Prostate gland (tissue), 2 donors: ENCODE results near the gene KRTAP16-1. TPM values are rescaled to one million over a fixed set of nuclear protein-coding genes. Genes with fewer than 3 reads are reported as not detected.
A peak's percentile ranks its signal among the peaks of the same experiment; 100 is the strongest.

Source experiments
- DNase-seq: peaks from one replicate; pipeline ENCODE4 v3.0.0-alpha.2; 2019; ENCODE audit warnings: low spot score
- H3K27ac ChIP-seq, 2 donors: fragments of 200-600 bp; sonication (generic); 2 replicates each; pipeline ENCODE4 v1.5.1; 2017 to 2019
- H3K27me3 ChIP-seq: fragments of 200-600 bp; sonication (generic); replicated peaks from 2 replicates; pipeline ENCODE4 v1.5.1; 2019; ENCODE audit not compliant: insufficient read depth
- H3K36me3 ChIP-seq, 2 donors: fragments of 200-600 bp; sonication (generic); 1 replicate in 1 of 2; 2 replicates in 1 of 2; pipeline versions ENCODE4 v1.5.1 to v1.8.1; 2017 to 2019
- H3K4me1 ChIP-seq: fragments of 200-600 bp; sonication (generic); replicated peaks from 2 replicates; pipeline ENCODE4 v1.5.1; 2019
- H3K4me3 ChIP-seq, 2 donors: fragments of 200-600 bp; sonication (generic); 2 replicates each; pipeline ENCODE4 v1.5.1; 2017 to 2019
- H3K9me3 ChIP-seq: fragments of 200-600 bp; sonication (generic); 2 replicates; pipeline ENCODE4 v1.5.1; 2017
- POLR2A ChIP-seq: fragments of 450-650 bp; IDR thresholded peaks from one replicate; pipeline ENCODE4 v1.6.1; 2016; ENCODE audit warnings: antibody characterized with exemption, mild to moderate bottlenecking
- POLR2AphosphoS5 ChIP-seq: sonication (generic); formaldehyde crosslinking; IDR thresholded peaks from one replicate; pipeline ENCODE4 v1.6.1; 2017; ENCODE audit warnings: antibody characterized with exemption
- WGBS: methylation state at CpG from one replicate; pipeline ENCODE4 v1.1.5; 2018; 5-methylcytosine and 5-hydroxymethylcytosine counted together
- intact Hi-C: fragments of 100-400 bp; cut with DNase I; formaldehyde crosslinking; loops from one replicate; pipeline ENCODE4 v1.14.2; 2022
- total RNA-seq, 2 donors: library from RNA; depleted of rRNA; stranded (reverse); fragments of >200 nt; gene quantifications; one replicate each; pipeline ENCODE4 v1.1.0, GENCODE V29; 2016
- TF ChIP-seq, protein P1 (sequence below), 4 experiments: fragments of 200-600 bp in 2 of 4; fragments of 450-650 bp in 2 of 4; sonication (generic) in 2 of 4; IDR thresholded peaks; 1 replicate in 3 of 4; 2 replicates in 1 of 4; pipeline ENCODE4 v1.5.1; 2016 to 2019; ENCODE audit warnings: antibody characterized with exemption in 4 of 4, mild to moderate bottlenecking in 2 of 4, moderate library complexity in 2 of 4

Gene KRTAP16-1
- total RNA-seq, 2 donors from 2014 or later, result not detected

DNA sequence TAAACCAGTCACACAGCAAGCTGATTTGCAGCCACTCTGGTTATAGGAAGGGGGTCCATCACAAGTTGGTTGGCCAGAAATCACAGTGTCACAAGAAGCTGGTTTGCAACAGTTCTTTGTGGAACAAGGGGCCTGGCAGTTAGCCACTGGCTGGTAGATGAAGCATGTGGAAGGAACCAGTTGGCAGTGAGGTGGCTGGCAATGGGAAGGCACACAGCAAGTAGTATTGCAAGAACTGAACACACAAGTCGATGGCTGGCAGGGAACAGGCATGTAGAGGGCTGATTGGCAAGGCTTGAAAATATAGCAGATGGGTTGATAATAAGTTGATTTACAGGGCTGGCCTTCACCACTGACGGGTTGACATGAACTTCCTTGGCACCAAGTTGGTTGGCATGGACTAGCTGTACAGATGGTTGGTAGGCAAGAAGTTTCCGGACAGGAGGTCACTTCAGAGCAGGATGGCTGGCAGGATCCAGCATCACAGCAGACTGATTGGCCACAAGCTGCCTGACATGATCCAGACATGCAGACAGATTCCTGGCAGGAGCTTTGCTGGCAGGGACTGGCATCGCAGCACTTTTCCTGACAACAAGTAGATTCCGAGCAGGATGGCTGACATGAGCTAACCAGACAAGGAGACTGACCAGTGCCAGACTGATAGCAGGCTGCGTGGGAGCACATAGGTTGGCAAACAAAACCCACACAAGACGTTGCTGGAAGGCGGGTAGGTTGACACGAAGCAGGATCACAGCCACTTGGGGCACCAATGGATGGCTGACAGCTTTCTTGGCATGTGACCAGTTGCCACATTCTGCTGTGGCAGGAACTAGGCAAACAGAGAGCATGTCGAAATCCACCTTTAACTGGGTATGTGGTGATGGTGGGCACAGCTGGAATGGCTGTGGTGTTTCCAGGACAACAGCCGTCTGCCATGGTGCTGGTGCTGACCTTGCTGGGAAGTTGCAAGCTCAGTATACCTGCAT lies 6.9 kb downstream of the KRTAP16-1 start, which contains the start of gene KRTAP29-1:
KRTAP29-1 (minus strand) TSS at position 936 of the 986 bp plus-strand sequence; CDS start at position 936, 0 bp downstream.
- intact Hi-C loops, result no loop called here
- Histone ChIP-seq H3K27ac (no peak within 1 kb of the TSS), H3K9me3 (no peaks in the 10 kb centered on the region), H3K27me3 (no peaks in the 10 kb centered on the region), H3K36me3 (no peaks in the 10 kb centered on the region), H3K4me3 (no peak within 1 kb of the TSS), H3K4me1 (no peaks in the 10 kb centered on the region)
- peak; percentile 84 for DNase-seq
- TF ChIP-seq, protein P1, sequence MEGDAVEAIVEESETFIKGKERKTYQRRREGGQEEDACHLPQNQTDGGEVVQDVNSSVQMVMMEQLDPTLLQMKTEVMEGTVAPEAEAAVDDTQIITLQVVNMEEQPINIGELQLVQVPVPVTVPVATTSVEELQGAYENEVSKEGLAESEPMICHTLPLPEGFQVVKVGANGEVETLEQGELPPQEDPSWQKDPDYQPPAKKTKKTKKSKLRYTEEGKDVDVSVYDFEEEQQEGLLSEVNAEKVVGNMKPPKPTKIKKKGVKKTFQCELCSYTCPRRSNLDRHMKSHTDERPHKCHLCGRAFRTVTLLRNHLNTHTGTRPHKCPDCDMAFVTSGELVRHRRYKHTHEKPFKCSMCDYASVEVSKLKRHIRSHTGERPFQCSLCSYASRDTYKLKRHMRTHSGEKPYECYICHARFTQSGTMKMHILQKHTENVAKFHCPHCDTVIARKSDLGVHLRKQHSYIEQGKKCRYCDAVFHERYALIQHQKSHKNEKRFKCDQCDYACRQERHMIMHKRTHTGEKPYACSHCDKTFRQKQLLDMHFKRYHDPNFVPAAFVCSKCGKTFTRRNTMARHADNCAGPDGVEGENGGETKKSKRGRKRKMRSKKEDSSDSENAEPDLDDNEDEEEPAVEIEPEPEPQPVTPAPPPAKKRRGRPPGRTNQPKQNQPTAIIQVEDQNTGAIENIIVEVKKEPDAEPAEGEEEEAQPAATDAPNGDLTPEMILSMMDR (IDR thresholded peaks at IDR 0.05), result no peak
- peak; percentile 45 for TF ChIP-seq POLR2AphosphoS5
- 52% methylated on average over 11 of the region's 11 CpGs for WGBS

DNA sequence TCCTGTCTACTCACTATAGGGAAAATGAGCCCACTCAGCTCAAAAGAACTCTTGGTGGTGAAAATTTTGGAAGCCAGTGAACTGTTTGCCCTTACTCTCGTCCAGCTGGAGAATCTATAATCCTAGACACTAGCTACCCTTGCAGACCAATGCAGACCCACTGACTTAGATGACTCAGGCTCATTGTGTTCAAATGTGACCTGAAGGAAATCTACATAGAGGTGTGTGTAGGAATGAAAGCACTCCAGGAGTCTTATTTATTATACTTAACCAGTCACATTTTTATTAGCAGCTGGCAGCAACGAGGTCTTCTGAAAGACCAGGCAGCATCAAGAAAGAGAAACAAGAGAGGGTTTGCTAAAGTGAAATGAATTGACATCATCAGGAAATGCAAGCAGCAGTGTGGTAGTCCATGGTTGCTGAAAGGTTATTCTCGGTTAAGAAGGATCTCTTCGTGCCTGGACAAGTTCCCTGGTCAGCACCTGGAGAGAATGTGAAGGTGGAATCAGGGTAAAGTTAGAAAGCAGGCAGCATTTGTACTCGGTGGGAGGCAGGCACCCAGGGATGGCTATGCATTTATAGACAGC lies 7.8 kb downstream of the KRTAP16-1 start:
- Histone ChIP-seq H3K27ac (no peak overlapping the region), H3K4me1 (no peaks in the 10 kb centered on the region), H3K9me3 (no peaks in the 10 kb centered on the region), H3K4me3 (no peak overlapping the region), H3K36me3 (no peaks in the 10 kb centered on the region), H3K27me3 (no peaks in the 10 kb centered on the region)
- TF ChIP-seq POLR2AphosphoS5 (peak; percentile 69), POLR2A (no peak)
- DNase-seq, result peak; percentile 63
- 35% methylated on average over 5 of the region's 5 CpGs for WGBS
- intact Hi-C loops, result no loop called here

DNA sequence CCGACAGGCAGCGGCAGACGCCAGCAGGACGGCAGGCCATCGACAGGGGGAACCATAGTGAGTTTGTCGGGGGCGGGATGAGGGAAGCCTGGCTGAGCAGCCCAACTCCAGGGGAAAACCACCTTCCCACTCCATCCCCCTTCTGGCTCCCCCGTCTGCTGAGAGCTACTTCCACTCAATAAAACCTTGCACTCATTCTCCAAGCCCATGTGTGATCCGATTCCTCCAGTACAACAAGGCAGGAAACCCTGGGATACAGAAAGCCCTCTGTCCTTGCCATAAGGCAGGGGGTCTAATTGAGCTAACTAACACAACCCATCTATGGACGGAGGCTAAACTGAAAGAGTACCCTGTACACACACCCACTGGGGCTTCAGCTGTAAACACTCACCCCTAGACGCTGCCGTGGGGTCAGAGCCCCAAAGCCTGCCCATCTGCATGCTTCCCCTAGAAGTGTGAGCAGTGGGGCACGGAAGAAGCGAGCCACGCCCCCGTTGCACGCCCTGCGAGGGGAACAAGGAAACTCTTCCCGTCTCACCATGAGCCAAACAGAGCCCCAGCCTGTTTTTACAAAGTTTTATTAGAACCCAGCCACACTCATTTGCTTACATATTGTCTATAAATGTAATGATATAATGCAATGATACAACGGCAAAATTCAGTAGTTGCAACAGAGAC lies 10.5 kb downstream of the KRTAP16-1 start:
- no peaks in the 10 kb centered on the region for H3K27me3 ChIP-seq
- intact Hi-C loops, result no loop called here
- no peaks in the 10 kb centered on the region for H3K36me3 ChIP-seq
- no peaks in the 10 kb centered on the region for H3K9me3 ChIP-seq
- 80% methylated on average over 20 of the region's 20 CpGs for WGBS
- H3K4me1 ChIP-seq, result no peaks in the 10 kb centered on the region
- no peak for TF ChIP-seq POLR2AphosphoS5
- no peak for TF ChIP-seq POLR2A
- H3K4me3 ChIP-seq, result no peak overlapping the region
- no peak for DNase-seq
- H3K27ac ChIP-seq, result no peak overlapping the region

DNA sequence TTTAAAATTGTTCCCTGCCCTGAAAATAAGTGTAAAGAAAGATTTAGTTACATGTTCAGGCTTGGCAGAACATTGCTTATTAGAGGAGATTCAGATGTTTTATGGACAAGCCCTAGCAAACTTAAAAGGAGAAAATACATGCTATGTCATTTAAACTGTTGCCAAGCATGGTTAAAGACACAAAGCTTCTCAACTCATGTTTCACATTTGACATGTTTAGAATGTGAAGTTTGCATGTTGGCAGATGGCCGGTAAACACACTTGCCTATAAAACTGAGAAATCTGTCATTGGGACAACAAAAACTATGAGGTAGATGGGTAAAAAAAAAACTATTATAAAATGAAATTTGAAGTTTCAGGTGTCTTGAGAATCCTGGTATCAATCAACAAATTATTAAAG lies 12.3 kb downstream of the KRTAP16-1 start:
- no peaks in the 10 kb centered on the region for H3K9me3 ChIP-seq
- H3K27me3 ChIP-seq, result peaks cover 2% of the 10 kb centered on the region
- H3K36me3 ChIP-seq, result no peaks in the 10 kb centered on the region
- no peak overlapping the region for H3K27ac ChIP-seq
- TF ChIP-seq, protein P1 (IDR thresholded peaks at IDR 0.05), result no peak
- TF ChIP-seq POLR2AphosphoS5 (no peak), POLR2A (no peak)
- H3K4me1 ChIP-seq, result no peaks in the 10 kb centered on the region
- H3K4me3 ChIP-seq, result no peak overlapping the region
- 8% methylated on average over 1 of the region's 1 CpG for WGBS
- intact Hi-C loops, result no loop called here
- no peak for DNase-seq

DNA sequence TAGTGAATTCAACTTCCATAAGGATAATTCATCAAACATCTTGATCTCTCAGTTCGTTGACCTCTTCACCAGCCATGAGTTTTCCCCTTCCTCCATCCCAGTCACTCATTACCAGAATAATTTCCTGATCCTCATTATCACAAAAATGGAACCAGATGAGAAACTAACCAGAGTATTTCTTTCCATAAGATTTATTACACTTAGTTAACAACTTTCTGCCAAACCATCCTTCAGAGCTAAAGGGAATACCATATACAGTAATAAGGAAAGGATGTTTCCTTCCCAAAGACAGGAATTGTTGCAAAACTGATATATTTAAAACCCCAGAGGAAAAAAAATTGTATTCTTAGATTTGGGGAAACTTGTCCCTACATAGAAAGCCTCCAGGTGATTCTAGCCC lies 15.1 kb downstream of the KRTAP16-1 start:
- no peak for DNase-seq
- Histone ChIP-seq H3K36me3 (no peaks in the 10 kb centered on the region), H3K27me3 (peaks cover 2% of the 10 kb centered on the region), H3K4me3 (no peak overlapping the region), H3K4me1 (no peaks in the 10 kb centered on the region), H3K27ac (no peak overlapping the region), H3K9me3 (no peaks in the 10 kb centered on the region)
- 88% methylated on average over 1 of the region's 1 CpG for WGBS
- intact Hi-C loops, result no loop called here
- TF ChIP-seq POLR2A (no peak), POLR2AphosphoS5 (no peak)
- TF ChIP-seq, protein P1 (IDR thresholded peaks at IDR 0.05), result no peak
